ENCODE results near the gene DAGLA.
"Not testable (repeated sequence)": the region's sequence is repeated elsewhere in the genome, so short reads cannot be mapped to it uniquely, and the experiment has no call there.

- not testable (repeated sequence) for TF ChIP-seq CTCF, POLR2A (IDR thresholded peaks at IDR 0.05)
Measured at GRCh38 chr11:61673946-61674467, 6.2 kb upstream of the DAGLA start.
